ENCODE measurements around the gene SNX19.
"Not testable (repeated sequence)": the region's sequence is repeated elsewhere in the genome, so short reads cannot be mapped to it uniquely, and the experiment has no call there.

The SNX19 gene, protein sequence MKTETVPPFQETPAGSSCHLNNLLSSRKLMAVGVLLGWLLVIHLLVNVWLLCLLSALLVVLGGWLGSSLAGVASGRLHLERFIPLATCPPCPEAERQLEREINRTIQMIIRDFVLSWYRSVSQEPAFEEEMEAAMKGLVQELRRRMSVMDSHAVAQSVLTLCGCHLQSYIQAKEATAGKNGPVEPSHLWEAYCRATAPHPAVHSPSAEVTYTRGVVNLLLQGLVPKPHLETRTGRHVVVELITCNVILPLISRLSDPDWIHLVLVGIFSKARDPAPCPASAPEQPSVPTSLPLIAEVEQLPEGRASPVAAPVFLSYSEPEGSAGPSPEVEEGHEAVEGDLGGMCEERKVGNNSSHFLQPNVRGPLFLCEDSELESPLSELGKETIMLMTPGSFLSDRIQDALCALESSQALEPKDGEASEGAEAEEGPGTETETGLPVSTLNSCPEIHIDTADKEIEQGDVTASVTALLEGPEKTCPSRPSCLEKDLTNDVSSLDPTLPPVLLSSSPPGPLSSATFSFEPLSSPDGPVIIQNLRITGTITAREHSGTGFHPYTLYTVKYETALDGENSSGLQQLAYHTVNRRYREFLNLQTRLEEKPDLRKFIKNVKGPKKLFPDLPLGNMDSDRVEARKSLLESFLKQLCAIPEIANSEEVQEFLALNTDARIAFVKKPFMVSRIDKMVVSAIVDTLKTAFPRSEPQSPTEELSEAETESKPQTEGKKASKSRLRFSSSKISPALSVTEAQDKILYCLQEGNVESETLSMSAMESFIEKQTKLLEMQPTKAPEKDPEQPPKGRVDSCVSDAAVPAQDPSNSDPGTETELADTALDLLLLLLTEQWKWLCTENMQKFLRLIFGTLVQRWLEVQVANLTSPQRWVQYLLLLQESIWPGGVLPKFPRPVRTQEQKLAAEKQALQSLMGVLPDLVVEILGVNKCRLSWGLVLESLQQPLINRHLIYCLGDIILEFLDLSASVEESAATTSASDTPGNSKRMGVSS

DNA sequence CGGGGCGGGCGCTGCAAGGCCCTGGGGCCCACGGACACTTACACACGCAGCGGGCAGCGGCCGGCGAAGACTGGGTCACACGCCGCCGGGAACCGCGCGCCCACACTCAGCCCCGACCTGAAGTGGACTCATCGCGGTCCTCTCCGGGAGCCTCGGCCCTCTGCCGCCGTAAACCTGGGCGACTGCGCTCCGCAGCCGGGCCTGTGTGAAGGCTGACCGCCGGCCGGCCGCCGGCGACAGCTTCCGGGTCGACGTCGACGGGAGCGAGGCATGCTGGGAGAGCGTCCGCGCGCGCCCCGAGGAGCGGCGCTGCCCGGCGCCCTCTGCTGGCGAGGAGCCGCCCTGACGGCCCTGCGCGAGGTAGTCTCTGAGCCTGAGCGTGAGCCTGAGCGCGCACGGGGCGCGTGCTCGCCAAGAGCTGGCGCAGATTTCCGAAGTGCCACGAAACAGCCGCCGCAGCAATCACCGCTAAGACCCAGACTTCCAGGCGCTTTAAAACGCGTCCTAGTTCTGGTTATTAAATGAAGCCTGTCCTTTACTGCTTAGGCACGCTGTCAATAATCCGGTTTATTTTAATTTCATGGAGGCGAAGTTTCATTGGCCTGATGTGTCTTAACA, at the start of gene SNX19:
Gene SNX19 (minus strand): TSS at position 242 of the 618 bp plus-strand sequence. CDS start 540 bp downstream, outside the sequence.
- peak; percentile 92 for DNase-seq (ENCODE audit: low spot score)

DNA sequence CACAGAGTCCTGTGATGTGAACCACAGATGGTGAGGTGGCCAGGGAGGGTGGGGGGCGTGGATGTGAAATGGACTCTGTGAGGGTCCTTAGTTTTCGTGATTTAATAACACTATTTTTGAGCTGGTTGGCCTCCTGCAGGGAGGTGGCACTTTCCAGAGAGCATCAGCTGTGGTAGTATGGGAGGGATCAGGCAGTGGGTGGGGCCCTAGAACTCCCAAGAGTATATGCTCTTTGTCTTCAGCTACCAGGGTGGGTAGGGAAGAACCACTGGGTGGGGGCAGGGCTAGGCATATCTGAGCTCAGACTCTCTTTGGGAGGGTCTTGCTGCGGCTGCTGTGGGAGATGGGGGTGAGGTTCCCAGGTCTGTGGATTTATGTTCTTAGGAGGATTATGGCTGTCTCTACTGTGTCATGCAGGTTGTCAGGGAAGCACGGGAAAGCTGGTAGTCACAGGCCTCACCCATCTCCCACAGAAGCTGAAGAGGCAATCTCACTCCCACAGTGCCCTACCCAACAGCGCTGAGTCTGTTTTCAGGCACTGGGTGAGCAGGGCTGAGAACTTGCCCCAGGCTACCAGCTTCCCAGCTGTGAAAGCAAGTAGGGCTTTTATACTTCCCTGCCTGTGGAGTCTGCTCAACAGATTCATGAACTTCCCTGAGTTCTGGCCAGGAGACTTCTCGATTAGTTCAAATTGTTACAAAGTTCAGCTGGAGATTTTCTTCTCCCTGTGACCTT, 47.9 kb upstream of the SNX19 start:
- no peak for DNase-seq (ENCODE audit: low spot score)

DNA sequence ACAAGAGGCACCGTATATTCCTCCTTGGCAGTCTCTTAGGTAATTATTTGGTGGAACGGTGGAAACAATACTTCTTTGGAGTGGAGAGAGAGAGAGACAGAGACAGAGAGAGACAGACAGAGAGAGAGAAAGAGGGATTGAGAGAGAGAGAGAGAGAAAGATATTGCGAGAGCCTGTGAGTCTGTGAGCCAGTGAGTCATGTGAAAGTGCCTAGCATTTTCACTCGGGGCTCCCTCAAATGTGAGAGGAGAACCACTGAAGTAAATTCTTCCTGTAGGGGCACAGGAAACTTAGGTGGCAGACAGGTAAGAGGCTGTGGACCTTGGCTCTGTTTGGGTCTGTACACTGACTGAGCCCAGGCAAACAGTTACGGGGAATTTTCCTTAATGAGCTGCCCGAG, 31.6 kb upstream of the SNX19 start:
- no peak for DNase-seq (ENCODE audit: low spot score)

DNA sequence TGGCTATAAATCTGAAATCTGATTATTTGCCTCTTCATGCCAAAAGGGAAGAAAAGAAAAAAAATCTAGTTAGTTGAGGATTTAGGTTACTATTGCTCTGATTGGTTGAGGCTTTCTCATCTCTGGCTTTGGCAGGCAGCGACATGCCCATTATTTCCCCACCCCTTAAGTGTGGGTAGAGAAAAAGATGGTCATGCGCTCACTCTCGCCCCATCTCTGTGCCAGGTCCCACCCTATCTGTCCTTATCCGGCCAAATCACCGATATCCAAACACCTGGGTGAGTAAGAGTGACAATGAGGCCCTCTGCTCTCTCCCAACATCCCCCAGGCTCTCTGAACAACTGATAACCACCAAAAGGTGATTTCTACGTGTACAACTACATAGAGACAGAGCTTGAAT, 31.2 kb upstream of the SNX19 start:
- no peak for DNase-seq (ENCODE audit: low spot score)

DNA sequence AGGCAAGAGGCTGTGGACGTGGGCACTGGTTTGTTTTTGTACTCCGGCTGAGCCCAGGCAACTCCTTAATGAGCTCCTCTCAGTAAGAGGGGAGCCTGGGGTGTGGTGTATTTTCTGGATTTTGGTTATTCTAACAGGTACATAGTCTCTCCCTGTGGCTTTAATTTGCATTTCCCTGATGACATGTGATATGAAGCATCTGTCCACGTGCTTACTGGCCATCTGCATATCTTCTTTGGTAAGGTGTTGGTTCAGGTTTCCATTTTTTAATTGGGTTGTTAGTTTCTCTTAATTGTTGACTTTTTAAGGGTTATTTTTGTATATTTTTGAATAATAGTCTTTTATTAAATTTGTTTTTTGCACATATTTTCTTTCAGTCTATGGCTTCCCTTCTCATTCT, 30.8 kb upstream of the SNX19 start:
- DNase-seq (ENCODE audit: low spot score) = no peak

DNA sequence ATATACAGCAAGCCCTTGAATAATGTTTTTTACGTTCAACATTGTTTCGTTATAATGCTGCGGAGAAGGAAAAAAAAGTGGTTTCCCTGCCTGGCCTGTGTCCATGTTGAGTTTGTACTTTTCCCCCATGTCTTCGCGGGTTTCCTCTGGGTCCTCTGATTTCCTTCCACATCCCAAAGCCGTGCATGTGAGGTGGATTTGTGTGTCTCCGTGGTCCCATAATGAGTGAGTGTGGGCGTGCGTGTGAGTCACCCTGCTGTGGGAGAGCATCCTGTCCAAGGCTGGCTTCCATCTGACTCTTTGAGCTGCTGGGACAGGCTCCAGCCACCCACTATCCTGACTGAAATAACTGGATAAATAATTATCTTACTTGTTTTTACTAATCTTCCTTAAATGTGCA, 29.6 kb upstream of the SNX19 start:
- no peak for DNase-seq (ENCODE audit: low spot score)

DNA sequence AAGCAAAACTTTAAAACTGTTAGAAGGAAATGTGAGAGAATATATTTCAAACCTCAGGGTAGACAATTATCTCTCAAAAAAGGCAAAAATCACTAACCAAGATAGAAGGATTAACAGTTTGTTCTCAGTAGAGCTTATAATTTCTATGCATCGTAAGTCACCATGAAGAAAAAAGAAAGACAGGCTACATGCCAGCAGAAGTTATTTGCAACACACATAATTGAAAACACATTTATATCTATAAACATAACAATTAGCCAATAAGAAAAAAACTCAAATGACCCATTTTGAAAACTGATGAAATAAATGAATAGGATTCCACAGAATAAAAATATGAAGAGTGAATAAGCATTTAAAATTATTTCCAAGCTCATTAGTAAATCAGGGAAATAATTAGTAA, 24.4 kb upstream of the SNX19 start:
- no peak for DNase-seq (ENCODE audit: low spot score)

DNA sequence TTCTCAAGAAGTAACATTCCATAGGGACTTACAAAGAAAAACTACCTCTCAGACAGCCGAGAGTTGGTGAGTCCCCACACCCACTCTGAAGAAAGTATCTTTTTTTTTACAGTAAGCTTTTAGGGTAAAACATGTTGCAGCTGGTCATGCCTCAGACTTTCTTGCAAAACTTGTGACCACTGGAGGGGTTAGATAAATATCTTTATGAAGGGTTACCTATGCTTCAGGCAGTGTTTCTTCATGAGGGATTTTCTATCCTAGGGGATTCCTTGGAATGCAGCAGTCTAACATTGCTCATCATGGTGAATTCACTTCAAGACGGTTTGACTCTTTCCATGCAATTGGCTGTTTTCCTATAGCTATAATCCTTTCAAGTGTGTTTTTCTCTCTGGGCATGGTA, 20.8 kb upstream of the SNX19 start:
- DNase-seq (ENCODE audit: low spot score) = no peak

DNA sequence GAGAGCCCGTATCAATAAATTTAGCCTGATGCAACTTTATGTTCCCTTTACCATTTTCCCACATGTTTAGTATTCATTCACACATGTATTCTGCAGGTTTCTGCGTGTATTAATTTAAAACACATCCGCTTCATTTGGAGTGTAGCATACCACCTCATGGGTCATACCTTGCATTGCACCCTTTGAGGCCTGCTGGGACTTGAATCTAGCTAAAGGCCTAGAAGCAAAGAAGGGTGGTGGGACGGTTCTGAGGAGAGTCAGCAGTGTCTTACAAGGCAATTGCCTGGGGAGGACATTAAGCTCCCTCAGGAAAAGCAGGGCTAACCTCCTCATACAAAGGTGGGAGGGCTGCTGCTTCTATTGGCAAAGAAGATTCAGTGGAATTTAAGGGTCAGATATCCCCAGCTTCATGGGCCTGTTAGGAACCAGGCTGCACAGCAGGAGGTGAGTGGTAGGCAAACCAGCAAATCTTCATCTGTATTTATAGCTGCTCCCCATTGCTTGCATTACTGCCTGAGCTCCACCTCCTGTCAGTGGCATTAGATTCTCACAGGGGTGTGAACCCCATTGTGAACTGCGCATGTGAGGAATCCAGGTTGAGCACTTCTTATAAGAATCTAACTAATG, 15.9 kb upstream of the SNX19 start:
- DNase-seq (ENCODE audit: low spot score) = no peak

DNA sequence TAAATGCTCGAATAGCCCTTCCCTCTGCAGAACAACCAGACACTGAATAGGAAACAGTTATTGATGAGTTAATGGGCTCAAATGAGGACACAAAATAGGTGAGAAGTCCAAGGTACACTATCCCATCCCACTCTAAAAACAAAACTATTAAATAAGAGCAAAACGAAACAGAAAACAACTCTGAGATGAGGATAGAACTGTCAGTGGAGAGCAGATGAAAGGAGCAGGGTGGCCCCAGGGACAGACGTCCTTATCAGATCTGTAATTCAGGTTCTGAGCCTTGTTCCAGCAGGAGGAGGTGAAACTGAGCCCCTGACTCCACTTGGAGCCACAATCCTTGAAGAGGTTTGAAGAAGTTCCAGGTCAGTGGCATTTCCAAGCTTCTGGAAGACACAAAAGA, 8.5 kb upstream of the SNX19 start:
- no peak for DNase-seq (ENCODE audit: low spot score)

DNA sequence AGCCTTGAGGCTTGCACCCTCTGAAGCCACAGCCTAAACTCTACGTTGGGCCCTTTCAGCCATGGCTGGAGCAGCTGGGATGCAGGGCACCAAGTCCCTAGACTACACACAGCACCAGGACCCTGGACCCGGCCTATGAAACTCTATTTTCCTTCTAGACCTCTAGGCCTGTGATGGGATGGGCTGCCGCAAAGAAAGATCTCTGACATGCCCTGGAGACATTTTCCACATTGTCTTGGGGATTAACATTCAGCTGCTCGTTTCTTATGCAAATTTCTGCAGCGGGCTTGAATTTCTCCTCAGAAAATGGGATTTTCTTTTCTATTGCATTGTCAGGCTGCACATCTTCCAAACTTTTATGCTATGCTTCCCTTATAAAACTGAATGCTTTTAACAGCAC, 4.3 kb upstream of the SNX19 start:
- not testable (repeated sequence) for DNase-seq (ENCODE audit: low spot score)

DNA sequence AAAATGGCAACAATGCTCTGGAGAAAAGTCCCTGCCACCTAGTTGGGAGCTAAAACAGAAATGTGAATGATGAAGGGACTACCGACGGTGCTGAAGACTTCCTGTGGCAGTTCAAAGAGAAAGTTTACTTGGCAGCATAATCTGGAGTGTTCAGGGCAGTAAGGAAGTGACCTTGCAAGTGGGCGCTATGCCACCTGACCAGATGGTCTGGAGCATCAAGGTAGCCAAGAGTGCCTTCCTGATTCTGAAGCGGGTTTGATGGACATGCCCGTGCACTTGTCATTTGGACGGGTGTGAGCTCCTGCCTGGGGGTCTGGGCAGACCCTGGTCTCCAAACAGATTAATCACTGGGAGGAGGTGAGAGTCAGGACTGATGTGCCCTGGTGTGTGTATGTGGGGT, 1.8 kb upstream of the SNX19 start:
- no peak for DNase-seq (ENCODE audit: low spot score)

DNA sequence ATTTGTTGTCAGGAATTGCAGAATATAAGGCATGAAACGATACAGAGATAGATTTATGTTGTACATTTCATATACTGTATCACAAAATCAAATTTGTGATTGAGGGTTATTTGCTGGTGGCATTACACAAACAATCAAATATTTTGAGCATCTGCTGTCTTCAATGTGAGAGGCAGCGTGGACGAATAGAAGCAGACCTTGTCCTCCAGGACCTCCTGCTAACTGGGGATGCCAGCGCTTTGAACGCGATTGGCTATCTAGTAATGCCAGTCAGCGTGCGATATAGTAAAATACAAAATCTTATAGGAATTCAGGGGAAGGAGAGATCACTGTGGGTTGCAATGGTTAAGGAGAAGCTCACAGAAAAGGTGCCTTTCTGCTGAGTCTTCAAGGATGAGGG, 631 bp upstream of the SNX19 start:
- DNase-seq (ENCODE audit: low spot score) = no peak

DNA sequence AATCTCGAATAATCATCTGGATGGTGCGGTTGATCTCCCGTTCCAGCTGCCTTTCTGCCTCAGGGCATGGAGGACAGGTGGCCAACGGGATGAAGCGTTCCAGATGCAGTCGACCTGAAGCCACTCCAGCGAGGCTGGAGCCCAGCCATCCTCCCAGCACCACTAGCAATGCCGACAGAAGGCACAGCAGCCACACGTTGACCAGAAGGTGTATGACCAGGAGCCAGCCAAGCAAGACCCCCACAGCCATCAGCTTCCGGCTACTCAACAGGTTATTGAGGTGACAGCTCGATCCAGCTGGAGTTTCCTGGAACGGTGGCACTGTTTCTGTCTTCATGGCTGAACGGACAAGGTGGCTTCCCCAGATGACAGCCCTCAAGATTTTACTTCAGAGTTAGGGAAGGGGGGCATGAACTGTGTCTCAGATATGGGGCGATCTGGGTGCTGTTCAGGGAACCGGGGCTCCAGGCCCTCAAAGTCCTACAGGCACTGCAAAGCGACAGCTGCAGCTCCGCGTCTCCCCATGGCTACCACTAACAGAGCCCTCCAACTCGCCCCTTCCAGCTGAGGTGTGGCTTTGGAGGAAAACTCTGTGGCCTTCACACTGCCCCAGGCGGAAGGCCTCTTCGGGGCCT, 559 bp downstream of the SNX19 start:
- no peak for DNase-seq (ENCODE audit: low spot score)

DNA sequence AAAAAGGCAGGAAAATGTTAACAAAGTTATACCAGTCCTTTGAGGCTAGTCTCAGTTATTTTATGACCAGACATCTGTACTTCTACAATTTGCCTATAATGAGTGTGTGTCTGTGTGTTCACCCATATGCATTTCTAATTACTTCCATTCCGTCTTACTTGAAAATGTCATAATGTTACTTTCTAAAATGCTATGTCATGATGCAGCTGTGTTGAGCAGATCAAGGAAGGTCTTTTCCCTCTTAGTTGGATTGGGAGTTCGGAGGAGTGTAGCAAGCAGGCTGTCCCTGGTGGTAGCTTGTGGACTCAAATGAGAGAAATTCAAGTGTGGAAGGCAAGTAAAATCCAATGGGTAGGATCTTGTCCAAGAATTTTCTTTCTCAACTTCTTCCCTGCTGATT, 3.0 kb downstream of the SNX19 start:
- no peak for DNase-seq (ENCODE audit: low spot score)

DNA sequence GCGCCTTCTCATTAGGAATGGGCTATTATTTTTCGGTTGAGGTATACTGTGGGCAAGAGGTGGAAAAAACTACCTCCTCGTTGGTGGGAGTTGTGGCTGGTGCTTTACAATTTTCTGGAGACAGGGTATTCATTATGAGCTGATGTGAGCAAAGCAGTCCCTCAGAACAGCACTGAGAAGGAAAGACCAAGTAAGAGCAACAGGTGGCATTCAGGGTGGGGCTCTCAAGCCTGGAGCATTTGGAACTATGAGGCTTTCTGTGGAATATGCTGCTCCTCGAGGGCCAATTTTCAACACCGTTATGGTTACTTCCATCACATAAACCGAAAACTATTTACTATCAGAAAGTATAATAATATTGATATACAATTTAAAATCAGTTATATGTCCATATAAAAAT, 3.7 kb downstream of the SNX19 start:
- no peak for DNase-seq (ENCODE audit: low spot score)

DNA sequence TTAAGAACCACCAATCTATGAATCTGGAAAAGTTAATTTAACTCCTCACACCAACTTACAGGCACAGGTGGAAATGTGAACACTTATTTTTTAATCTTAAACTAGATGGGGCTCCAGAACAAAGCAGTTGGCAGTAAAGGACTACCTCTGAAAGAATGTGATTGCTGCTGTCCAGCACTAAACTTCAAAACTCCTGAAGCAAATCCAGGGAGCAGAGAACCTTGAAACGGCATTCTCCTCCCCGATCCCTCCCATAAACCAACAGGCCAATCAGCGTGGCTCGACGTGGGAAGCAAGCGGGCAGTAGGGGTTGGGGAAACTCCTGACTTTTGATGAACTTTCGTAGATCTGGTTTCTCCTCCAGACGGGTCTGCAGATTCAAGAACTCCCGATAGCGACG, 5.0 kb downstream of the SNX19 start:
- no peak for DNase-seq (ENCODE audit: low spot score)

DNA sequence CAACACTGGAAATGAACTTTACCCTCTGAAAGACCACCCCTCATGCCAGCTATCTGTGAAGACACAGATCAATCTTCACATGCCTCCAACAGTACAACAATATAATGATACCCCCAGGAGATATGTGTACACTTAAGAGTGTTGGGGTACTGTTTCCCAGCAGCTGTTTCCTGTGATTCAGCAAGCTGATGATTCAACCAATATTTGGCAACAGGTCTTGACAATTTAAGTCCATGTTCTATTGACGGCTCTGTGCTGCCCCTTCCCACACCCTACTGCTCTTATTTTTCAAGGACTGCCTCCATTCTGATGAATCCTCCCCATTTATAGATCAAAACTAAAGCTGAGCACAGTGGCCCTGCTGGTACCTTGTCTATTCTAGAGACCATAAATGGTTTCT, 6.6 kb downstream of the SNX19 start:
- no peak for DNase-seq (ENCODE audit: low spot score)

DNA sequence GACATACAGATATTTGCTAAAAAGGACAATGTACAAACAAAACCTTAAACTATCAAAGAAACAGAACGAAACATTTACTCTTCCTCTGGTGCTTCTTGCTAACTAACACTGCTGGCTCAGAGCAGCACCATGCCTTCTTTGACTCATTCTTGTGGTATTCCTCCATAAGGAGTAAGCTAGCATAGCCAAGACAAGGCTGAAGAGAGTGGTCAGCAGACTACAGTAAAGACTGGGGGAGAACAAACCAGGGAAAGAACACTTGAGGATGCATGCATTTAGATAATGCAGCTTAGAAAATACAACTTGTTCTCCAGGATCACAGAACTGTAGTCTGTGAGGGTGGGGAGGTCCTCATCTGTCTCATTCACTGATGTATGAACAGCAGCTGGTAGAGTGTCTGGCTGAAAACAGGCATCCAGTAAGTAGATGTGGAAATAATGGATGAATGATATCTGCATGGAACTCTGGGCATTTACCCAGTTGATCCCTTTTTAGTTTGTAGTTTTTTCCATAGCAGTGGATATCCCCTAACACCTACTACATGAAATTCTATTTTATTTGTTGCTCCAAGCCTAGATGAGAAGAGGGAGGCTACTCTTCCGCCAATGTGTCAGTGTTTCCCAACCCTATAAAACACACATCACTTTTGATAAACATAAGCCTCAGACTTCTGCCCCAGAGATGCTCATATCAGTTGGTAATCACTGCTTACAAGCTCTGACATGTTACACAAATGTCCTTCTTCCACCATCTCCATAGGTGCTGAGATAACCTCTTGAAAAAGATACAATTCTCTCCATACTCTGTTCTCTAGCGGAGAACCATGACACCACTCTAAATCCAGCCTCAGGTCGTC, 7.3 kb downstream of the SNX19 start:
- DNase-seq (ENCODE audit: low spot score) = no peak

DNA sequence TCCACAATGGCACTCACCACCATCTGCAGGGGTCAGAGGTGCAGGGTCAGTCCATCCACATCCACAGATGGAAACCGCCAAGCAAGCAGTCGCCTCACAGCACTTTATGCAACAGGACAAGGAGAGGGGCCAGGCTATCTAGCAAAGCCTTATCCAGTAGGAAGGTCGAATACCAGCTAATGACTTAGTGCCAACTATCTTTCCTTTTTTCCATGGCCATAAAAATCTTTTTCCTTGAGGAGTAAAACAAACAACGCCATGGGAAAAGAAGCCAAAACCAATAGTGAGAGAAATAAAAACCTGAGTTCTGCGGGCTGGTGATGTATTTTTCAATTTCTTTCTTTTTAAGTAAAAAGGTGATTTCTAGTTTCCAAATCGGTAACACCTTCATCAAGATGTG, 8.2 kb downstream of the SNX19 start:
- DNase-seq (ENCODE audit: low spot score) = no peak

Data from CD4-positive, alpha-beta T cell treated with Interleukin-15 for 4 hours (primary cell).